ENCODE measurements around the gene IAPP. TPM values are rescaled to one million over a fixed set of nuclear protein-coding genes. Genes with fewer than 3 reads are reported as not detected.
"Not testable (repeated sequence)": the region's sequence is repeated elsewhere in the genome, so short reads cannot be mapped to it uniquely, and the experiment has no call there.

The IAPP gene
- total RNA-seq, 5 donors from 2014 or later (not counting 1 experiment from before 2014, with no cell fraction given), result not detected

- no peaks in the 10 kb centered on the region for H3K36me3 Mint-ChIP-seq
- H3K27me3 Mint-ChIP-seq, result peaks cover 26 to 28% of the 10 kb centered on the region in 2 donors
- ChIA-PET POLR2A (no interaction called here), CTCF (no interaction called here)
- DNase-seq (no peak), ATAC-seq (replicated peaks in 1 of 4) (peak in 1 of 4 experiments; percentile 42)
- H3K4me3 ChIP-seq (ENCODE audit: control insufficient read depth in 1 of 2, extremely low read depth in 1 of 2, low read length in 1 of 2), result no peak overlapping the region
- H3K4me3 Mint-ChIP-seq, result no peak overlapping the region
- no peak overlapping the region for H3K27ac Mint-ChIP-seq
- no peaks in the 10 kb centered on the region for H3K4me1 ChIP-seq (ENCODE audit: control insufficient read depth in 1 of 2, extremely low read depth in 1 of 2, insufficient read depth in 2 of 2, low read length in 2 of 2)
- H3K9me3 Mint-ChIP-seq, result no peaks in the 10 kb centered on the region
- H3K36me3 ChIP-seq (ENCODE audit: control insufficient read depth in 2 of 2, extremely low read depth in 1 of 2, insufficient read depth in 1 of 2, low read length in 1 of 2), result no peaks in the 10 kb centered on the region
- H3K27me3 ChIP-seq (replicated peaks in 1 of 2; ENCODE audit: control insufficient read depth in 2 of 2, extremely low read depth in 1 of 2, insufficient read depth in 2 of 2, low read length in 1 of 2), result peaks cover 0 to 4% of the 10 kb centered on the region in 2 experiments
- no peak overlapping the region for H3K27ac ChIP-seq (ENCODE audit: low read length)
- H3K4me1 Mint-ChIP-seq, result no peaks in the 10 kb centered on the region
- H3K9me3 ChIP-seq, result no peaks in the 10 kb centered on the region
- no CpG with 5 or more reads among the region's 1 CpG for WGBS (ENCODE audit: insufficient coverage)
Observed at GRCh38 chr12:21392384-21392783, 19.7 kb downstream of the IAPP start.

- ATAC-seq (replicated peaks in 1 of 4); POLR2A ChIA-PET: not testable (repeated sequence)
Observed at GRCh38 chr12:21394828-21395626, 22.3 kb downstream of the IAPP start.

GRCh38 chr12:21413369-21414277, 40.9 kb downstream of the IAPP start:
- H3K36me3 Mint-ChIP-seq, result no peaks in the 10 kb centered on the region
- CTCF ChIA-PET, result no interaction called here
- ATAC-seq (replicated peaks in 1 of 4) (no peak), DNase-seq (no peak)
- POLR2A ChIA-PET, result interaction anchor here in 1 of 2 donors (0.6 to 0.7 kb wide), 2 partner anchors 179 to 298 kb away, joined by 3 to 4 read pairs; no protein-coding TSS in a partner anchor
- no peaks in the 10 kb centered on the region for H3K36me3 ChIP-seq (ENCODE audit: control insufficient read depth in 2 of 2, extremely low read depth in 1 of 2, insufficient read depth in 1 of 2, low read length in 1 of 2)
- no peaks in the 10 kb centered on the region for H3K9me3 ChIP-seq
- H3K4me3 Mint-ChIP-seq, result no peak overlapping the region
- no peak overlapping the region for H3K27ac Mint-ChIP-seq
- H3K4me3 ChIP-seq (ENCODE audit: control insufficient read depth in 1 of 2, extremely low read depth in 1 of 2, low read length in 1 of 2), result no peak overlapping the region
- no peaks in the 10 kb centered on the region for H3K4me1 ChIP-seq (ENCODE audit: control insufficient read depth in 1 of 2, extremely low read depth in 1 of 2, insufficient read depth in 2 of 2, low read length in 2 of 2)
- H3K27ac ChIP-seq (ENCODE audit: low read length), result no peak overlapping the region
- H3K9me3 Mint-ChIP-seq, result no peaks in the 10 kb centered on the region
- no peaks in the 10 kb centered on the region for H3K4me1 Mint-ChIP-seq
- H3K27me3 ChIP-seq (replicated peaks in 1 of 2; ENCODE audit: control insufficient read depth in 2 of 2, extremely low read depth in 1 of 2, insufficient read depth in 2 of 2, low read length in 1 of 2), result peaks cover 0 to 5% of the 10 kb centered on the region in 2 experiments
- peaks cover 15 to 24% of the 10 kb centered on the region in 2 donors for H3K27me3 Mint-ChIP-seq
- WGBS (ENCODE audit: insufficient coverage), result 64% methylated on average over 4 of the region's 16 CpGs

More at GRCh38 chr12:21394828-21395626, 22.3 kb downstream of the IAPP start:
- H3K9me3 Mint-ChIP-seq; H3K27ac Mint-ChIP-seq; H3K27ac ChIP-seq (ENCODE audit: low read length); H3K27me3 ChIP-seq (replicated peaks in 1 of 2; ENCODE audit: control insufficient read depth in 2 of 2, extremely low read depth in 1 of 2, insufficient read depth in 2 of 2, low read length in 1 of 2); H3K4me1 Mint-ChIP-seq; CTCF ChIA-PET; H3K4me3 ChIP-seq (ENCODE audit: control insufficient read depth in 1 of 2, extremely low read depth in 1 of 2, low read length in 1 of 2); H3K36me3 Mint-ChIP-seq; H3K36me3 ChIP-seq (ENCODE audit: control insufficient read depth in 2 of 2, extremely low read depth in 1 of 2, insufficient read depth in 1 of 2, low read length in 1 of 2); H3K4me3 Mint-ChIP-seq; H3K9me3 ChIP-seq; DNase-seq; H3K4me1 ChIP-seq (ENCODE audit: control insufficient read depth in 1 of 2, extremely low read depth in 1 of 2, insufficient read depth in 2 of 2, low read length in 2 of 2): not testable (repeated sequence)
- peaks cover 21 to 25% of the 10 kb centered on the region in 2 donors for H3K27me3 Mint-ChIP-seq
- 90% methylated on average over 2 of the region's 28 CpGs for WGBS (ENCODE audit: insufficient coverage)

- Mint-ChIP-seq H3K27ac (no peak overlapping the region), H3K4me3 (no peak overlapping the region), H3K36me3 (no peaks in the 10 kb centered on the region), H3K4me1 (no peaks in the 10 kb centered on the region), H3K27me3 (peaks cover 15 to 22% of the 10 kb centered on the region in 2 donors), H3K9me3 (no peaks in the 10 kb centered on the region)
- H3K36me3 ChIP-seq (ENCODE audit: control insufficient read depth in 2 of 2, extremely low read depth in 1 of 2, insufficient read depth in 1 of 2, low read length in 1 of 2), result no peaks in the 10 kb centered on the region
- ChIA-PET CTCF (no interaction called here), POLR2A (interaction anchor here in 1 of 2 donors (0.7 kb wide), 1 partner anchor 83 kb away, joined by 3 read pairs; no protein-coding TSS in a partner anchor)
- H3K9me3 ChIP-seq, result no peaks in the 10 kb centered on the region
- no peak overlapping the region for H3K27ac ChIP-seq (ENCODE audit: low read length)
- no peaks in the 10 kb centered on the region for H3K4me1 ChIP-seq (ENCODE audit: control insufficient read depth in 1 of 2, extremely low read depth in 1 of 2, insufficient read depth in 2 of 2, low read length in 2 of 2)
- no peak for ATAC-seq (replicated peaks in 1 of 4)
- 80% methylated on average over 1 of the region's 4 CpGs for WGBS (ENCODE audit: insufficient coverage)
- DNase-seq, result no peak
- no peak overlapping the region for H3K4me3 ChIP-seq (ENCODE audit: control insufficient read depth in 1 of 2, extremely low read depth in 1 of 2, low read length in 1 of 2)
- peaks cover 0 to 5% of the 10 kb centered on the region in 2 experiments for H3K27me3 ChIP-seq (replicated peaks in 1 of 2; ENCODE audit: control insufficient read depth in 2 of 2, extremely low read depth in 1 of 2, insufficient read depth in 2 of 2, low read length in 1 of 2)
Observed at GRCh38 chr12:21416511-21417121, 43.9 kb downstream of the IAPP start.

- H3K4me3 Mint-ChIP-seq; H3K36me3 Mint-ChIP-seq; POLR2A ChIA-PET; H3K4me3 ChIP-seq (ENCODE audit: control insufficient read depth in 1 of 2, extremely low read depth in 1 of 2, low read length in 1 of 2); H3K9me3 ChIP-seq; H3K4me1 Mint-ChIP-seq; H3K27me3 ChIP-seq (replicated peaks in 1 of 2; ENCODE audit: control insufficient read depth in 2 of 2, extremely low read depth in 1 of 2, insufficient read depth in 2 of 2, low read length in 1 of 2); H3K36me3 ChIP-seq (ENCODE audit: control insufficient read depth in 2 of 2, extremely low read depth in 1 of 2, insufficient read depth in 1 of 2, low read length in 1 of 2); ATAC-seq (replicated peaks in 1 of 4); H3K4me1 ChIP-seq (ENCODE audit: control insufficient read depth in 1 of 2, extremely low read depth in 1 of 2, insufficient read depth in 2 of 2, low read length in 2 of 2); H3K27ac Mint-ChIP-seq; H3K27ac ChIP-seq (ENCODE audit: low read length); H3K9me3 Mint-ChIP-seq; DNase-seq; CTCF ChIA-PET: not testable (repeated sequence)
- no CpG with 5 or more reads among the region's 5 CpGs for WGBS (ENCODE audit: insufficient coverage)
- H3K27me3 Mint-ChIP-seq, result peaks cover 16 to 22% of the 10 kb centered on the region in 2 donors
Observed at GRCh38 chr12:21418398-21418797, 45.7 kb downstream of the IAPP start.

- H3K27ac ChIP-seq (ENCODE audit: low read length); H3K9me3 Mint-ChIP-seq; H3K4me1 Mint-ChIP-seq; CTCF ChIA-PET; H3K4me1 ChIP-seq (ENCODE audit: control insufficient read depth in 1 of 2, extremely low read depth in 1 of 2, insufficient read depth in 2 of 2, low read length in 2 of 2); DNase-seq; H3K36me3 ChIP-seq (ENCODE audit: control insufficient read depth in 2 of 2, extremely low read depth in 1 of 2, insufficient read depth in 1 of 2, low read length in 1 of 2); H3K36me3 Mint-ChIP-seq; H3K9me3 ChIP-seq; ATAC-seq (replicated peaks in 1 of 4); H3K4me3 ChIP-seq (ENCODE audit: control insufficient read depth in 1 of 2, extremely low read depth in 1 of 2, low read length in 1 of 2); POLR2A ChIA-PET; H3K27ac Mint-ChIP-seq; H3K27me3 ChIP-seq (replicated peaks in 1 of 2; ENCODE audit: control insufficient read depth in 2 of 2, extremely low read depth in 1 of 2, insufficient read depth in 2 of 2, low read length in 1 of 2); H3K4me3 Mint-ChIP-seq: not testable (repeated sequence)
- H3K27me3 Mint-ChIP-seq, result peaks cover 16 to 22% of the 10 kb centered on the region in 2 donors
- 91% methylated on average over 16 of the region's 30 CpGs for WGBS (ENCODE audit: insufficient coverage)
Observed at GRCh38 chr12:21419009-21419699, 46.5 kb downstream of the IAPP start.

Measured in T-cell (primary cell).